Hematopoietic multipotent progenitor cell treated with erythropoietin and hydrocortisone succinate and interleukin-3 and kit ligand, for 6 days (in vitro differentiated cells): ENCODE data around the gene ANO5.
"Not testable (repeated sequence)": the region's sequence is repeated elsewhere in the genome, so short reads cannot be mapped to it uniquely, and the experiment has no call there.

Experiments
- DNase-seq: peaks from one replicate; pipeline ENCODE4 v3.0.0-alpha.2; 2015

Gene ANO5

DNA sequence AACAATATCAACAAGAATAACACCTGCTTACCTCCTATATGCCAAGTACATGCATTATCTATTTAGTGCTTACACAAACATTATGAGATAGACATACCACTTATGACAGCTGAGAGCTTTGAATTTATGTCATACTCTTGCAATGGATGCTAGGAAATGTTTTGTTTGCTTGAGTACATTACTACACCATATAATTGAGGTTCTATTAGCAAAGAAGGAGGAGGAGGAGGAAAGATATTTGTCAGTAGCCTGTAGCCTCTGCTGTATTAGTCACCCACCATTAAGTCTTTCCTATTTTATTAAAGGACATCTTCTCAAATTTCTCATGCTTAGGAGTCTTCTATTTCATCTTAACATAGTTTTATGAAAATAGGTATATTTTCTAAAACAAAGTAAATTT, 6.4 kb downstream of the ANO5 start:
- DNase-seq, result no peak

DNA sequence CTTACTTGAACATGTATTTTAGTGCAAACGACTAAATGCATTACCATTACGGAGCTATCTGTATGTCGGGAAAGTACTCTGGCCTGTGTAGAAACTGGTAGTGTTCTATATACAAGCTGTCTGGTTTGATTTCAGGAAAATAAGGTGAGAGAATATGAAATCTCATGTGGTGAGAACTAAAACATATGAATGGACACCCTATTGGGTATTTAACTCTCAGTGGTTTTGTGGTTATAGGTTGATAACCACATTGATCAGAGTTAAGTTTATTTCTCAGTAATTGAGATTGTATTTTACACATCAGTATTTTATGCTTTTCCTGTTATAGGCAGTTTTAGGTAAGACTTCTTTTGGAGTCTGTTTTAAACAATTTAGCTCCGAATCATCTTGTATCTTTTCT, 10.4 kb downstream of the ANO5 start:
- no peak for DNase-seq

DNA sequence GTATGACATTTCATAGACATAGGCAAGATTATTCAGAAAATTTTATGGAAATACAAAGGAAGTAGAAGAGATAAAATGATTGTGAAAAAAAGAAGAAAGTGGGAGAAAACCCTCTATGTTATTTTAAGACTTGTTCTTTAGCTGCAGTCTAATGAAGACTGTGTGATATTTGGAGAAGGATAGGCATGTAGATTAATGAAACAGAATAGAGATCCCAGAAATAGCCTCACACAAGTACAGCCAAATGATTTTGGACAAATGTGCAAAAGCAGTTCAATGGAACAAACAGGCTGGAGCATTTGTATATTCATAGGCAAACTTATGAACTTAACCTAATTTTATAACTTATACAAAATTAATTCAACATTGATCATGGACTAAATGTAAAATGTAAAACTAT, 14.3 kb downstream of the ANO5 start:
- no peak for DNase-seq

DNA sequence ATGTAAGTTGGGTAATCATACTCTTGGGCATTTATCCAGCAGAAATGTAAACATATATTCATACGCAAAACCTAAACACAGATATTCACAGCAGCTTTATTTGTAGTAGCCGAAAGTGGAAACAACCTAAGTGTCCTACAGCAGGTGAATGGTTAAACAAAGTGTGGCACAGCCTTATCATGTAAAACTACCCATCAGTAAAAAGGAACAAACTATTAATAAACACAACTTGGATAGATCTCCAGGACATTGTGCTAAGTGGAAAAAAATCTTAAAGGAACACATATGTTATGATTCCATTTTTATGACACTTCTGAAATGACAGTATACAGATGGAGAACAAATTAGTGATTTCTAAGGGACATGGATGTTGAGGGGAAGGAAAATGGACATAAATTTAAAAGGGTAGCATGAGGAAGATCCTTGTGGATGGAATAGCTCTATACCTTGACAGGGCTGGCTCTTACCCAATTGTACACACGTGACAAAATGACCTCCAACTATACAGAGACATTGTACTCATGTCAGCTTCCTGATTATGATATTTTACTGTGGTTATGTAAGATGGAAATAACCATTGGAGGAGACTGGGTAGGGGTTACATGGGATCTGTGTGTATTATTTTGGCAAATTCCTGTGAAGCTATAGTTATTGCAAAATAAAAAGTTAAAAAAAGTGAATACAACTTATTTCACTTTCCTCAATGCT, 15.4 kb downstream of the ANO5 start:
- no peak for DNase-seq

DNA sequence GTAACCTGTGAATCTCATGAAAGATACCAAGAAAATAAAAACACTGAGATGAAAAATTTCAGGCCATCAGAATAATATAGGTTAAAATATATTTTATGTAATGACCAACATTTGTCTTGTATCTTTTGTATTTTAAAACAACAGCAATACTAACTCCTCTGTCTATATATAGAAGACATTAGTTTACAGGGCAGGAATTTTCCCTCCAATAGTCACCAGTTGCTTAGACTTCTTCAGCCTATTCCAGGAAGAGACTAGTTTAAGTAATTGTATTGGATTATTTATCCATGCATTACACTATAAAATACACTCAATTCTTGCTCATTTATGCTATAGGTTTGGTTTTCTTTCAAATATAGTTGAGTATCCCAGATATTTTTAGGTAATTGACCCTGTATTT, 24.1 kb downstream of the ANO5 start:
- DNase-seq, result no peak

DNA sequence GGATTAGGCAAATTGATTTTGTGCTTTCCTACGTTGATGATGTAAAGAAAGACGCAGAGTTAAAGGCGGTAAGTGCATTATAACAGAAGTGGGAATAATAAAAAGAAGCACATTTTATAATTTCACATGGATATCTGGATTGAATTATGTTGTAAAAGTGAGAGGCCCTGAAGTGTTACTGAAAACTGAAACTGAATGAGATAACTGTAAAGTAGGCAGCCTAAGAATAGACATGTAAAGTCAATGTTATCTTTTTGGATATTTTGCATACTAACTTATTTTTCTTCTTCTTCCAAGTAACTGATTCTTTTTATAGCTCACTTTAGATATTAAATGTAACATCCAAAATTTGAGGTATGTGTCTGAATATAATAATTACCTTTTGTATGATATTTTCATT, 28.3 kb downstream of the ANO5 start:
- no peak for DNase-seq

DNA sequence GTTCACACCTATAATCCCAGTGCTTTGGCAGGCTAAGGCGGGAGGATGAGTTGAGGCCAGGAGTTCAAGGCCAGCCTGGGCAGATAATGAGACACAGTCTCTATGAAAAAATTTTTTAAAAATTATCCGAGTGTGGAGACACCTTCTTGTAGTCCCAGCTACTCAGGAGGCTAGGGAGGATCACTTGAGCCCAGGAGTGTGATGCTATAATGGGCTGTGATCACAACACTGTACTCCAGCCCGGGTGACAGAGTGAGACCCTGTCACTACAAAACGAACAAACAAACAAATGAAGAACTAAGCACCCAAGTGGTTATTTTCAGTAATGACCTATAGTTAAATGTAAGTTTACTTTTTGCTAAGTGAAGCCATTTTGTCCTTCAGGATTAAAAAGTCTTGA, 32.3 kb downstream of the ANO5 start:
- no peak for DNase-seq

DNA sequence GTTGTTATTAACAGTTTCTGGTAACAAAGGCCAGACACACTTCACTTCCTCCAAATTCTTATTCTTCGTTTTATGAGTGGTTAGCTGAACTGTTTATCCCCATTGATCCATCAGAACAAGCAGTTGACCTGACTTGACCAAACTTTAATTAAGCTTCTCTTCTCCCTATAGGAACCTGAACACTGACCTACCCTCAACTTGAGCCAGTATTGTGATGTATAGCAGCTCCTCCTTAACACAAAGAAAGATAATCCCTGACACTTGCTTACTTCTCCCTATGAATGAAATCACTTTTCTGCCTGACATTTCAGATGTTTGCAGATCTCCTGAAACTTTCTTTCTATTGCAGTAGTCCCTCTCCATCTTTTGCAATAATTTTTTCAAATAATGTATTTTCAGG, 41.9 kb downstream of the ANO5 start:
- no peak for DNase-seq

DNA sequence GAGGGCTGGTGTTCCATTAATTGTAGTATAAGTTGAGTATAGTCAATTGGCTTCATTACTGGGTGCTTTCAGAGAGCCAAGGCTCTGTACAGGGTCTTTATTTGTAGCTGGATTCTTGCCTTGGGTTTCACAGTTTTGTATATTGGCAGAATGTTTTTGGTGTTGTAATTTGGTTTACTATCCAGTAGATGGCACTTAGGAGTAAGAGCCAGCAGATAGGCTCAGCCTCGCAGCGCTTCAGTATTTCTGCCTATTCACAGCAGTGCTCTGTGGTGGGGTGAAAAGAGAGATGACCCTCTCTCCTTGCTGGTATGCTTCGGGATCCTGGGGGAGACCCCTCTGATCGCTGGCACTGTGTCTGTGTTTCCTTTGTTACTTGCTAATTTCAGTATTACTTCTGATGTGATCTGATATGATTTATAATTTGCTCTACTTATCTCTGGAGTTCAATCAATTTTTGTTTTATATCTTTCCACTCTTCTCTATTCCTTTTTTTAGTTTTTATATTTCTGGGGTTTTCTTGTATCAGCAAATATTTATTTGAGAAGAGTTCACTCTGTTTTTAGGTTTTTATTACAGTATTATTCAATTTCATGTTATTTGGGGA, 52.2 kb downstream of the ANO5 start:
- peak; percentile 77 for DNase-seq

DNA sequence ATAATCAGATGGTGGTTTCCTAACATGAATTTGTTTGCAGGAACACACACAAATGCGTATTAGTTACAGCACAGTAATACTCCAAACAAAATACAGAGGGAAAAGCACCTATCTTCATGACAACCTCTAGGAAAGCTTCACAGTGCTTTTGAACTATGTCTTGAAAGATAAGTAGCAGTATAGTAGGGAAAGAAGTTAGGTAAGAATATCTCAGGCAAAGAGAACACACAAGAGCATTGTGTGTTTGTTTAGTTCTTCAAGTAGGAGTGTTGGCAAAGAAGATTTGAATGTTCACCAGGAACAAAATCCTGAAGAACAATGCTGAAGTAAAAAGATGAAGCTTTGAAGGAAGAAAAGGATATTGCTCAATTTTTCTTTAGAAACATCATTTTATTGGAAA, 54.1 kb downstream of the ANO5 start:
- no peak for DNase-seq

DNA sequence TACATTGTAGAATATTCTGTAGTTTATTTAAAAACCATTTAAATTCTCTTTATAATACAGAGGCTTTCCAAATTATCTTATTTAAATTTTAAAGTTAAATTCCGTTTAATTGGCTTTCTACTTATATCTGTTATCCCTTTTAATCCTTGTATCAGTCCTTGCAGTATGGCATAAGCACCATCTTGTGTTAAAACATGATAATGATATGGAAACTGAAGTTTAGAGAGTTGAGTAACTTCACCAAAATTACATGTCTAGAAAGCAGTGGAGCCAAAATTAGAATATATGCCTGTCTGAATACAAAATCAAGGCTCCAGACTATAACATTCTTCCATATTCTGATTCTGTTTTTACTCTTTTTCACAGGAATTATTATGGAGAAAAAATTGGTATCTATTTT, 57.0 kb downstream of the ANO5 start:
- no peak for DNase-seq

DNA sequence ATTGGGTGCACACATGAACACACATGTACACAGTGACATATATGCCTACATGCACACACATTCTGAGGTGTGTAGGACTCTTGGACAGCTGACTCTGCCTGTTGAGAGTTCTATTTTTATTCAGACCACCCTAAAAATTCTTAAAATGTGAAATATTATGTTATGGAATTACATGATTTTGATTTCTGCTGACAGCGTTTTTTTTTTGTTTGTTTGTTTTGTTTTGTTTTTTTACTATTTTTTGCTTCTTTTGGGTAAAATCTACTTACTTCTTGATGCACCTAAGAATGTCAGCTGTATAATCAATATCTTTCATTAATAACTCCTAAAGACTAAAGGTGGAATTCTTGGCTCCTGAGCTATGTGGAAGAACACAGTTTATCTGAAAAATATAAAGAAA, 64.0 kb downstream of the ANO5 start:
- no peak for DNase-seq

DNA sequence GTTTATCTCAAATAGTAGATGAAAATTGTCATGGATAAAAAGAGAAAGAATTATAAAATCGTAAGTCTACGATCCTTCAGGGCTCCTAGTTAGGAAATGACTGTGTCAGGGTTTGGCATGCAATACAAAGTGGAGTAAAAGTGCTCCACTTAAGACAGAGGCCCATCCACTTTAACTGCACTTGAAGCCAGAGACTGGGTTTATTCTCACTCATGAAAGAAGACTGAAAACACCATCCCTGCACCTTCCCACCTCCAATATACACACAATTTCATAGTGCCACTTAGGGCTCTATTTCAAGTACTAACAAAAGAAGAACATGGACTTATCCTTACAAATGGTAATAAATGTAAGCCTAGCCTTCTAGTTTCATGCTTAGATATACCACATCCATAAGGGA, 70.7 kb downstream of the ANO5 start:
- DNase-seq, result no peak

DNA sequence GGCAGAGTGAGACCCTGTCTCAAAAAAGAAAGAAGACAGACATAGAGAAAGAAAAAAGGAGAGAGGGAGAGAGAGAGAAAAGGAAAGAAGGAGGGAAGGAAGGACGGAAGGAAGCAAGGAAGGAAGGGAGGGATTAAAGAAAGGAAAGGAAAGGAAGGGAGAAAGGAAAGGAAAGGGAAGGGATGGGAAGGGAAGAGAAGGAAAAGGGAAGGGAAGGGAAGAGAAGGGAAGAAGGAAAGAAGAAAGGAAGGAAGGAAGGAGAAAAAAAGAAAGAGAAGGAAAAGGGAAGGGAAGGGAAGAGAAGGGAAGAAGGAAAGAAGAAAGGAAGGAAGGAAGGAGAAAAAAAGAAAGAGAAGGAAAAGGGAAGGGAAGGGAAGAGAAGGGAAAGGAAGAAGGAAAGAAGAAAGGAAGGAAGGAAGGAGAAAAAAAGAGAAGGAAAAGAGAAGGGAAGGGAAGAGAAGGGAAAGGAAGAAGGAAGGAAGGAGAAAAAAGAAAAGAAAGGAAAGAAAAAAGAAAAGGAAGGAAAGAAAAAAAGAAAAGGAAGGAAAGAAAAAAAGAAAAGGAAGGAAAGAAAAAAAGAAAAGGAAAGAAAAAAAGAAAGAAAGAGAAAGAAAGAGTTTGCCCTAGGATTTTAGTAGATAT, 76.2 kb downstream of the ANO5 start:
- not testable (repeated sequence) for DNase-seq

DNA sequence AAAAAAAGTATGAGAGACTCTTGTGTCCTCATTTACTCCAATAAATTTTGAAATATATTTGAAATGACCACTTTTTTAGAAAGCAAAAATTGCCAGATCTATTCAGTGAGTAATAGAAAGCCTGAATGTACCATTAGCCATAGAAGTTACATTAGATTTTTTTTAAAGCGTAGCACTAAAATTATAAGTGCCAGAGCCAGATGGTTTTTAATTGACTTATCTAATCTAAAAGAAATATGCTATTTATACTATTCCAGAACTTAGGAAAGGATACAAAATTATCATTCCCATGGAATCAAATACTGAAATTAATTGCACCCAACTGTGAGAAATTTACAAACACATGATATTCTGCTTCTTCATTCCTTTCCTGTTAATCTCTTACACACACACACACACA, 80.9 kb downstream of the ANO5 start:
- DNase-seq, result no peak

DNA sequence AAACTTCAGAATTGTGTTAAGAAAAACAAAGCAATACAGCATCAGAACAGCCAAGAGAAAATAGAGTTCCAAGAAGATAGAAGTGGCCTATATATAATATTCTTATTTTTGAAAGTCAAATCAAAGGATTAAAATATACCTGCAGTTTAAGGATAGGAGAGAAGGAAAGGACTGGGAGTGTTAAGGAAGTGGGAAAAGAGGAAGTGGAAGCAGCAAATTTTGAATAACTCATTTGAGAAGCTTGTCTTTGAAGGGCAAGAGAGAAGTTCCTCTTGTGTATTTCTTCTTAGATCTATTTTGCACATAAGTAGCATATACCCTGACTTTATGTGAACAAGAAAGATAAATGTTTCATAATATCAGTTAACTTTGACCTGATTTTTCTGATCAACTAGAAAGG, 82.7 kb downstream of the ANO5 start:
- DNase-seq, result no peak

DNA sequence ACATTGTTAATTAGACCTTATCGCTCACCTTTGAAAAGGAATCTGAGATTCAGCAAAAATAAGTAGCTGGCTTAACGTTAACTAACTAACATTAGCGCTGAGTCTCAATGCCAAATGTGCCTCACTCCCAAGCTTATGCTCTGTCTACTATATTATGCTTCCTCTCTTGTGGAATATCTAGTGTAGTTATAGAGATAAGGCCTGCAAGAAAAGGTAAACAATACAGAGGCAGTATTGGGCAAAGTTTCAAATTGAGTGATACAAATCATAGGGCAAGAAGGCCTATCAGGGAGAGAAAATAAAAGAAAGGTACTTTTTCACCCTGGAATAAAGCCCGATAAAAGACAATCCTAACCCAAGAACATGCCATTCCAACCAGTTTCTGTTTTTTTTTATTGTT, 83.7 kb downstream of the ANO5 start:
- no peak for DNase-seq

DNA sequence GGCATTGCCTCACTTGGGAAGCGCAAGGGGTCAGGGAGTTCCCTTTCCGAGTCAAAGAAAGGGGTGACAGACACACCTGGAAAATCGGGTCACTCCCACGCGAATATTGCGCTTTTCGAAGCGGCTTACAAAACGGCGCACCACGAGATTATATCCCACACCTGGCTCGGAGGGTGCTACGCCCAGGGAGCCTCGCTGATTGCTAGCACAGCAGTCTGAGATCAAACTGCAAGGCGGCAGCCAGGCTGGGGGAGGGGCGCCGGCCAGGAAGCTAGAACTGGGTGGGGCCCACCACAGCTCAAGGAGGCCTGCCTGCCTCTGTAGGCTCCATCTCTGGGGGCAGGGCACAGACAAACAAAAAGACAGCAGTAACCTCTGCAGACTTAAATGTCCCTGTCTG, 92.1 kb downstream of the ANO5 start:
- not testable (repeated sequence) for DNase-seq

DNA sequence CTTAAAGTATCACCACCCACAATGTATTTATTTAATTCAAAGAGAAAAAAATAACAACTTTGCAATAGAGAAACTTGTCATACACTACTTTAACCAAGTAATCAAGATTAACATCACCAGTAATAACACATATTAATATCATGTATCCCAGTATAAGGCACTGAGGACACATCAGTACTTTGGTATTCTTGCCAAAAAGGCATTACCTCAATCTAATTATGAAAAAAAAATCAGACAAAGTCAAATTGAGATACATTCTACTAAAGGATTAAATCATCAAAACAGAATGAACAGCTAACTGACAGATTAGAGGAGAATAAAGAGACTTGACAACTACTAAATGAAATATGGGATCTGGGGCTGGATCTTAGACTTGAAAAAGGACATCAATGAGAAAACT, 109.5 kb downstream of the ANO5 start:
- no peak for DNase-seq

DNA sequence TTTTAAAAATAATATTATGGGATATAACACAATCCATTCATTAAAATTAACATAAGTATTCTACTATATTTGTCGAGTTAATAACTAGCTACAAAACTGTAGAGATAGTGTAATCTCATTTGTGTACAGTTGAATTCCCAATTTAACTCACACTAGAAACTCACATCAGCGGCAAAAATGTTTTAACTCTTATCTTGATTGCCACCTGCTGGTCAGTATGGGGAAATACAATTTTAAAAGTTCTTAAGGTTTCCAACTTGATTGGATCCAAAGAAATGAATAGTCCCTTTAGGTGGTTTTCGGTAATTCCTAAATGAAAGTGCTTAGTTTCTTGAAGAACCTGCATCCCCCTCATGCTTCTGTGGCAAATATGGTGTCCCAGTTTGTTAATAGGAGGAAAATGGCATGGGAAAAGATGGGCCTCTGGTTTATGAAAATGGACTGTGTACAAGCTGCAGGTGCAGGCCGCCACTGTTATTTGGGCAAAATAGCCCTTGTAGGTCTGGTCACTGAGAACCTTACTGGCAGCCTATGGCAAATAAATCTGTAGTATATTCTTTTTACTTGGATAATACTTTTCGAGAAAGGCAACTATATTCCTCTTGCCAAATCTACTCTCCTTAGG, 111.6 kb downstream of the ANO5 start:
- DNase-seq, result peak; percentile 72

DNA sequence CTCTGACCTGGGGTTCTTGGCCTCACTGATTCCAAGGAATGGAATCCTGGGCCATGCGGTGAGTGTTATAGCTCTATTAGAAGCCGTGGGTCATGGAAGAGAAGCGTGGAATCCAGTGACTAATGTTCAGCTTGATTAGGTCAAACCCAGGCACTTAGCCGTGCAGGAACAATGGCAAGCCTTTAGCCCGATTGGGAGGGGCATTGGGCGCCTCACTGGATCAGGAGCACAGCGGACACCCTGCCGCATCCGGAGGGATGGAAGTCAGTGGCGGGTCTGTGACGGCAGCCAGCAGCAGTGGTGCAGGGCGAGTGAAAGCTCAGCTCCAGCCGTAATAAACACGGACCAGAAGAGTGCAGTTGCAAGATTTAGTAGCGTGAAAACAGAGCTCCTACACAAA, 124.8 kb downstream of the ANO5 start:
- DNase-seq, result no peak

DNA sequence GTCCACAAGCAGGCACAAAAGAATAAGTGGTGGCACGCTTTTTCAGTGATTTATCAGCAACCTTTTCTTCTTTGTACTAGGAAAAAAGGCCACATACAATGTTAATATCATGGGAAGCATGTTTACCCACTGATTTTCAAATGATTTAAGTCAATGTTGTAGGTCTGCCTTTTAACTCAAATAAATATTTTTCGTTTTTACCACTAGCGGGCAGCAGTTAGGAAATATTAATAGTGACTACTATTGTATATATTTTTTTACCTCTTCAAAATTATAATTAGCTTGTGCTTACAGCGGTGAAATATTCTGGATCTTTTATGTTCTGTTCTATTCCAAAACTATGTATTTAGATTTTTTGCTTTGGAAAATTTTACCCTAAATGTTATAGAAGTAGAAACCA, 138.9 kb downstream of the ANO5 start:
- no peak for DNase-seq
